ENCODE data around the gene SPN. TPM values are rescaled to one million over a fixed set of nuclear protein-coding genes. Genes with fewer than 3 reads are reported as not detected.

Gene SPN
- total and polyA plus RNA-seq, 9 of the 15 experiments (the other 6 are each of a cell fraction or from before 2014, with no cell fraction given): 24.3 to 225 (median 79.4) TPM

GRCh38 chr16:29662729-29663015 is 375 bp upstream of the SPN start:
- no peaks in the 10 kb centered on the region for H3K9me1 ChIP-seq (ENCODE audit: control insufficient read depth, insufficient read depth, low read length)
- peak overlapping the region; percentile 49 for H2AFZ ChIP-seq (ENCODE audit: low read depth, low read length)
- no peaks in the 10 kb centered on the region for H3K9me3 ChIP-seq (replicated peaks; ENCODE audit: control insufficient read depth, insufficient read depth, low read depth, low read length)
- 0 out of 2 replicates have a peak, but pooled peaks cover 3% of the 10 kb centered on the region for H4K20me1 ChIP-seq (replicated peaks; ENCODE audit: control insufficient read depth, insufficient read depth, low read length)
- H3K79me2 ChIP-seq (ENCODE audit: control insufficient read depth, insufficient read depth, low read length): peaks cover 68% of the 10 kb centered on the region
- in situ Hi-C loops (cut with MboI) (no loop called here), intact Hi-C loops (cut with micrococcal nuclease) (loop anchor here (2.0 to 5.0 kb wide), 2 partner anchors 18 to 35 kb away; no protein-coding TSS in a partner anchor)
- H3K4me2 ChIP-seq (ENCODE audit: insufficient read depth, low read length): peak overlapping the region; percentile 92
- H3K27me3 ChIP-seq (ENCODE audit: control insufficient read depth in 2 of 2, insufficient read depth in 2 of 2, low read length in 2 of 2): no peaks in the 10 kb centered on the region
- ChIA-PET CTCF (ENCODE audit: low intra/inter-chr PET ratio) (interaction anchor here (0.6 kb wide), 1 partner anchor 263 kb away, joined by 4 read pairs; the partner anchor contains the start of gene KCTD13), POLR2A (interaction anchor here (0.6 to 2.6 kb wide), 3 partner anchors 11 to 138 kb away, joined by 4 to 12 read pairs (median 5); no protein-coding TSS in a partner anchor)
- H3K4me1 ChIP-seq (replicated peaks in 1 of 2; ENCODE audit: control insufficient read depth in 2 of 2, insufficient read depth in 2 of 2, low read length in 2 of 2): peaks cover 39 to 60% of the 10 kb centered on the region in 2 experiments
- peak in 2 of 4 experiments; percentile 50 to 77 for DNase-seq (ENCODE audit: extremely low read depth in 1 of 4, low spot score in 3 of 4)
- peak overlapping the region; percentile 60 for H3K4me3 ChIP-seq
- peaks cover 39% of the 10 kb centered on the region for H3K36me3 ChIP-seq (ENCODE audit: control insufficient read depth, insufficient read depth, low read length)
- peak overlapping the region; percentile 81 for H3K27ac ChIP-seq (ENCODE audit: extremely low read depth, low read depth, low read length)
- 4% methylated on average over 4 of the region's 4 CpGs for WGBS (ENCODE audit: insufficient coverage, low coverage, missing lambda C conversion rate)
- peak overlapping the region; percentile 70 to 90 for H3K9ac ChIP-seq (ENCODE audit: insufficient read depth in 1 of 2, low read depth in 2 of 2, low read length in 2 of 2)
- TSS peak; percentile 77 for BruUV-seq (replicated peaks)
- ATAC-seq: peak; percentile 20
- peak; percentile 23 for FAIRE-seq
- 0 out of 2 replicates have a peak, but pooled peaks have one; percentile 3 for TF ChIP-seq SIN3B (IDR thresholded peaks at IDR 0.05; ENCODE audit: low read depth)
- TF ChIP-seq THRB (CRISPR knock-in tag; conservative IDR thresholded peaks at IDR 0.05): peak; percentile 47; the same call in 1 of the 2 replicates
- 0 out of 2 replicates have a peak, but pooled peaks have one; percentile 34 for TF ChIP-seq ZBTB9 (CRISPR knock-in tag; IDR thresholded peaks at IDR 0.05)
- peak; percentile 8; the same call in 1 of the 2 replicates for TF ChIP-seq SPI1 (IDR thresholded peaks at IDR 0.05; ENCODE audit: borderline replicate concordance, low read depth, low read length)
- 0 out of 2 replicates have a peak, but pooled peaks have one; percentile 6 for TF ChIP-seq MTA1 (IDR thresholded peaks at IDR 0.05; ENCODE audit: borderline replicate concordance)
- peak in 1 of 2 experiments; percentile 8; a peak in 2 of 4 replicates for TF ChIP-seq MLLT1 (IDR thresholded peaks at IDR 0.05)
- peak; percentile 27 for TF ChIP-seq PRDM10 (IDR thresholded peaks at IDR 0.05; ENCODE audit: partially characterized antibody)
- TF ChIP-seq ZNF780A (CRISPR knock-in tag; IDR thresholded peaks at IDR 0.05): no peak
